HG02588 (cell line): Measurements from ENCODE around the gene CFAP61.

ENCODE experiments used
- ATAC-seq: cut with Tn5 transposase; IDR thresholded peaks from one replicate; pipeline ENCODE4 v1.9.1; 2021; ENCODE audit warnings: mild to moderate bottlenecking, moderate library complexity; ENCODE audit not compliant: unreplicated experiment

Gene CFAP61

GRCh38 chr20:20266552-20266951 lies 214.2 kb downstream of the CFAP61 start:
- no peak for ATAC-seq

GRCh38 chr20:20267685-20268370 lies 215.5 kb downstream of the CFAP61 start:
- ATAC-seq: no peak

- no peak for ATAC-seq
These were observed 218.9 kb downstream of the CFAP61 start for GRCh38 chr20:20271271-20271670.

- ATAC-seq: no peak
These were observed 220.4 kb downstream of the CFAP61 start for GRCh38 chr20:20272686-20273085.

- no peak for ATAC-seq
These were observed 221.0 kb downstream of the CFAP61 start for GRCh38 chr20:20273286-20273685.

- ATAC-seq: no peak
These were observed 222.5 kb downstream of the CFAP61 start for GRCh38 chr20:20274821-20275220.

- ATAC-seq: no peak
These were observed 223.3 kb downstream of the CFAP61 start for GRCh38 chr20:20275636-20276035.

GRCh38 chr20:20276811-20277530 lies 224.6 kb downstream of the CFAP61 start:
- ATAC-seq: no peak

- ATAC-seq: no peak
These were observed 225.6 kb downstream of the CFAP61 start for GRCh38 chr20:20277894-20278335.

- ATAC-seq: no peak
These were observed 233.7 kb downstream of the CFAP61 start for GRCh38 chr20:20286061-20286460.

- no peak for ATAC-seq
These were observed 237.0 kb downstream of the CFAP61 start for GRCh38 chr20:20289331-20289730.

- no peak for ATAC-seq
These were observed 240.1 kb downstream of the CFAP61 start for GRCh38 chr20:20292472-20292871.

- ATAC-seq: no peak
These were observed 240.8 kb downstream of the CFAP61 start for GRCh38 chr20:20293141-20293540.

GRCh38 chr20:20293691-20294385 lies 241.5 kb downstream of the CFAP61 start:
- no peak for ATAC-seq

GRCh38 chr20:20295621-20296498 lies 243.5 kb downstream of the CFAP61 start:
- ATAC-seq: no peak

GRCh38 chr20:20297181-20297580 lies 244.8 kb downstream of the CFAP61 start:
- no peak for ATAC-seq

GRCh38 chr20:20297752-20298151 lies 245.4 kb downstream of the CFAP61 start:
- no peak for ATAC-seq

- ATAC-seq: no peak
These were observed 247.6 kb downstream of the CFAP61 start for GRCh38 chr20:20299904-20300303.

- ATAC-seq: no peak
These were observed 251.0 kb downstream of the CFAP61 start for GRCh38 chr20:20303320-20303719.

- no peak for ATAC-seq
These were observed 251.4 kb downstream of the CFAP61 start for GRCh38 chr20:20303742-20304141.

GRCh38 chr20:20304942-20305341 lies 252.6 kb downstream of the CFAP61 start:
- no peak for ATAC-seq
